Measurements from ENCODE around the gene ASPDH.

The ASPDH gene

GRCh38 chr19:50468818-50469217 is 44.9 kb downstream of the ASPDH start:
- Histone ChIP-seq H3K27me3 (replicated peaks in 2 of 5; ENCODE audit: control insufficient read depth in 4 of 5, insufficient read depth in 5 of 5, low read length in 4 of 5) (peaks cover 0 to 2% (median 0%) of the 10 kb centered on the region in 5 experiments), H3K4me3 (ENCODE audit: control insufficient read depth in 1 of 7, extremely low read depth in 1 of 7, insufficient read depth in 4 of 7, low read depth in 2 of 7, low read length in 6 of 7) (no peak overlapping the region), H3K36me3 (ENCODE audit: control insufficient read depth in 4 of 4, insufficient read depth in 4 of 4, low read length in 3 of 4) (no peaks in the 10 kb centered on the region), H3K4me1 (ENCODE audit: control extremely low read depth in 1 of 4, control insufficient read depth in 4 of 4, insufficient read depth in 4 of 4, low read length in 3 of 4) (no peaks in the 10 kb centered on the region), H3K27ac (ENCODE audit: insufficient read depth in 1 of 2, low read depth in 1 of 2, low read length in 2 of 2, poor library complexity in 1 of 2, severe bottlenecking in 2 of 2) (no peak overlapping the region), H3K9me3 (ENCODE audit: control extremely low read depth in 1 of 5, control insufficient read depth in 4 of 5, insufficient read depth in 2 of 5, low read depth in 1 of 5, low read length in 4 of 5) (no peaks in the 10 kb centered on the region)
- POLR2A ChIA-PET = no interaction called here
- DNase-seq = no peak
- CTCF ChIA-PET = no interaction called here
- 90% methylated on average over 6 of the region's 6 CpGs for WGBS (ENCODE audit: insufficient coverage)

- Histone ChIP-seq H3K9me3 (ENCODE audit: control extremely low read depth in 1 of 5, control insufficient read depth in 4 of 5, insufficient read depth in 2 of 5, low read depth in 1 of 5, low read length in 4 of 5) (no peaks in the 10 kb centered on the region), H3K36me3 (ENCODE audit: control insufficient read depth in 4 of 4, insufficient read depth in 4 of 4, low read length in 3 of 4) (no peaks in the 10 kb centered on the region), H3K4me1 (ENCODE audit: control extremely low read depth in 1 of 4, control insufficient read depth in 4 of 4, insufficient read depth in 4 of 4, low read length in 3 of 4) (no peaks in the 10 kb centered on the region), H3K27ac (ENCODE audit: insufficient read depth in 1 of 2, low read depth in 1 of 2, low read length in 2 of 2, poor library complexity in 1 of 2, severe bottlenecking in 2 of 2) (no peak overlapping the region), H3K4me3 (ENCODE audit: control insufficient read depth in 1 of 7, extremely low read depth in 1 of 7, insufficient read depth in 4 of 7, low read depth in 2 of 7, low read length in 6 of 7) (no peak overlapping the region), H3K27me3 (replicated peaks in 2 of 5; ENCODE audit: control insufficient read depth in 4 of 5, insufficient read depth in 5 of 5, low read length in 4 of 5) (peaks cover 0 to 2% (median 0%) of the 10 kb centered on the region in 5 experiments)
- WGBS (ENCODE audit: insufficient coverage) = 90% methylated on average over 15 of the region's 18 CpGs
- POLR2A ChIA-PET = no interaction called here
- CTCF ChIA-PET = no interaction called here
- DNase-seq = no peak
These were observed 46.1 kb downstream of the ASPDH start for GRCh38 chr19:50467566-50467965.

GRCh38 chr19:50466706-50467039 is 47.0 kb downstream of the ASPDH start:
- H3K27me3 ChIP-seq (replicated peaks in 2 of 5; ENCODE audit: control insufficient read depth in 4 of 5, insufficient read depth in 5 of 5, low read length in 4 of 5) = peaks cover 0 to 2% (median 0%) of the 10 kb centered on the region in 5 experiments
- no peak overlapping the region for H3K4me3 ChIP-seq (ENCODE audit: control insufficient read depth in 1 of 7, extremely low read depth in 1 of 7, insufficient read depth in 4 of 7, low read depth in 2 of 7, low read length in 6 of 7)
- no peaks in the 10 kb centered on the region for H3K4me1 ChIP-seq (ENCODE audit: control extremely low read depth in 1 of 4, control insufficient read depth in 4 of 4, insufficient read depth in 4 of 4, low read length in 3 of 4)
- H3K27ac ChIP-seq (ENCODE audit: insufficient read depth in 1 of 2, low read depth in 1 of 2, low read length in 2 of 2, poor library complexity in 1 of 2, severe bottlenecking in 2 of 2) = no peak overlapping the region
- no peaks in the 10 kb centered on the region for H3K36me3 ChIP-seq (ENCODE audit: control insufficient read depth in 4 of 4, insufficient read depth in 4 of 4, low read length in 3 of 4)
- no peak for DNase-seq
- CTCF ChIA-PET = interaction anchor here (0.9 to 1.0 kb wide), 2 partner anchors 8 to 70 kb away, joined by 3 to 5 read pairs; no protein-coding TSS in a partner anchor
- POLR2A ChIA-PET = interaction anchor here (0.7 kb wide), 1 partner anchor 18 kb away, joined by 3 read pairs; no protein-coding TSS in a partner anchor
- no peaks in the 10 kb centered on the region for H3K9me3 ChIP-seq (ENCODE audit: control extremely low read depth in 1 of 5, control insufficient read depth in 4 of 5, insufficient read depth in 2 of 5, low read depth in 1 of 5, low read length in 4 of 5)
- 98% methylated on average over 9 of the region's 11 CpGs for WGBS (ENCODE audit: insufficient coverage)

- 78% methylated on average over 28 of the region's 29 CpGs for WGBS (ENCODE audit: insufficient coverage)
- no peaks in the 10 kb centered on the region for H3K9me3 ChIP-seq (ENCODE audit: control extremely low read depth in 1 of 5, control insufficient read depth in 4 of 5, insufficient read depth in 2 of 5, low read depth in 1 of 5, low read length in 4 of 5)
- H3K27ac ChIP-seq (ENCODE audit: insufficient read depth in 1 of 2, low read depth in 1 of 2, low read length in 2 of 2, poor library complexity in 1 of 2, severe bottlenecking in 2 of 2) = no peak overlapping the region
- DNase-seq = peak in 1 of 3 donors; percentile 33
- no peaks in the 10 kb centered on the region for H3K36me3 ChIP-seq (ENCODE audit: control insufficient read depth in 4 of 4, insufficient read depth in 4 of 4, low read length in 3 of 4)
- H3K27me3 ChIP-seq (replicated peaks in 2 of 5; ENCODE audit: control insufficient read depth in 4 of 5, insufficient read depth in 5 of 5, low read length in 4 of 5) = peaks cover 0 to 2% (median 0%) of the 10 kb centered on the region in 5 experiments
- ChIA-PET CTCF (interaction anchor here (0.9 to 1.0 kb wide), 2 partner anchors 9 to 71 kb away, joined by 3 to 5 read pairs; no protein-coding TSS in a partner anchor), POLR2A (interaction anchor here (0.7 kb wide), 1 partner anchor 17 kb away, joined by 3 read pairs; no protein-coding TSS in a partner anchor)
- H3K4me3 ChIP-seq (ENCODE audit: control insufficient read depth in 1 of 7, extremely low read depth in 1 of 7, insufficient read depth in 4 of 7, low read depth in 2 of 7, low read length in 6 of 7) = no peak overlapping the region
- no peaks in the 10 kb centered on the region for H3K4me1 ChIP-seq (ENCODE audit: control extremely low read depth in 1 of 4, control insufficient read depth in 4 of 4, insufficient read depth in 4 of 4, low read length in 3 of 4)
These were observed 47.6 kb downstream of the ASPDH start for GRCh38 chr19:50465986-50466705.

- CTCF ChIA-PET = interaction anchor here (0.6 to 1.2 kb wide), 3 partner anchors 15 to 96 kb away, joined by 3 read pairs; no protein-coding TSS in a partner anchor
These were observed 48.7 kb downstream of the ASPDH start for GRCh38 chr19:50465000-50465399.

GRCh38 chr19:50464348-50464747 is 49.4 kb downstream of the ASPDH start:
- Histone ChIP-seq H3K4me3 (ENCODE audit: control insufficient read depth in 1 of 7, extremely low read depth in 1 of 7, insufficient read depth in 4 of 7, low read depth in 2 of 7, low read length in 6 of 7) (no peak overlapping the region), H3K9me3 (ENCODE audit: control extremely low read depth in 1 of 5, control insufficient read depth in 4 of 5, insufficient read depth in 2 of 5, low read depth in 1 of 5, low read length in 4 of 5) (no peaks in the 10 kb centered on the region), H3K4me1 (ENCODE audit: control extremely low read depth in 1 of 4, control insufficient read depth in 4 of 4, insufficient read depth in 4 of 4, low read length in 3 of 4) (no peaks in the 10 kb centered on the region), H3K27ac (ENCODE audit: insufficient read depth in 1 of 2, low read depth in 1 of 2, low read length in 2 of 2, poor library complexity in 1 of 2, severe bottlenecking in 2 of 2) (no peak overlapping the region), H3K27me3 (replicated peaks in 2 of 5; ENCODE audit: control insufficient read depth in 4 of 5, insufficient read depth in 5 of 5, low read length in 4 of 5) (peaks cover 0 to 6% (median 2%) of the 10 kb centered on the region in 5 experiments), H3K36me3 (ENCODE audit: control insufficient read depth in 4 of 4, insufficient read depth in 4 of 4, low read length in 3 of 4) (no peaks in the 10 kb centered on the region)
- POLR2A ChIA-PET = no interaction called here
- CTCF ChIA-PET = interaction anchor here (0.8 to 1.2 kb wide), 4 partner anchors 10 to 98 kb away, joined by 3 read pairs; no protein-coding TSS in a partner anchor
- 93% methylated on average over 19 of the region's 19 CpGs for WGBS (ENCODE audit: insufficient coverage)
- no peak for DNase-seq

More at GRCh38 chr19:50465000-50465399, 48.7 kb downstream of the ASPDH start:
- H3K4me1 ChIP-seq (ENCODE audit: control extremely low read depth in 1 of 4, control insufficient read depth in 4 of 4, insufficient read depth in 4 of 4, low read length in 3 of 4) = no peaks in the 10 kb centered on the region
- H3K27me3 ChIP-seq (replicated peaks in 2 of 5; ENCODE audit: control insufficient read depth in 4 of 5, insufficient read depth in 5 of 5, low read length in 4 of 5) = peaks cover 0 to 4% (median 1%) of the 10 kb centered on the region in 5 experiments
- POLR2A ChIA-PET = no interaction called here
- no peak overlapping the region for H3K27ac ChIP-seq (ENCODE audit: insufficient read depth in 1 of 2, low read depth in 1 of 2, low read length in 2 of 2, poor library complexity in 1 of 2, severe bottlenecking in 2 of 2)
- WGBS (ENCODE audit: insufficient coverage) = 91% methylated on average over 13 of the region's 13 CpGs
- H3K36me3 ChIP-seq (ENCODE audit: control insufficient read depth in 4 of 4, insufficient read depth in 4 of 4, low read length in 3 of 4) = no peaks in the 10 kb centered on the region
- H3K9me3 ChIP-seq (ENCODE audit: control extremely low read depth in 1 of 5, control insufficient read depth in 4 of 5, insufficient read depth in 2 of 5, low read depth in 1 of 5, low read length in 4 of 5) = no peaks in the 10 kb centered on the region
- H3K4me3 ChIP-seq (ENCODE audit: control insufficient read depth in 1 of 7, extremely low read depth in 1 of 7, insufficient read depth in 4 of 7, low read depth in 2 of 7, low read length in 6 of 7) = no peak overlapping the region
- DNase-seq = no peak

- ChIA-PET POLR2A (no interaction called here), CTCF (interaction anchor here (0.8 to 3.9 kb wide), 8 partner anchors 12 to 106 kb away, joined by 3 to 25 read pairs (median 4); no protein-coding TSS in a partner anchor)
- Histone ChIP-seq H3K27ac (ENCODE audit: insufficient read depth in 1 of 2, low read depth in 1 of 2, low read length in 2 of 2, poor library complexity in 1 of 2, severe bottlenecking in 2 of 2) (no peak overlapping the region), H3K9me3 (ENCODE audit: control extremely low read depth in 1 of 5, control insufficient read depth in 4 of 5, insufficient read depth in 2 of 5, low read depth in 1 of 5, low read length in 4 of 5) (no peaks in the 10 kb centered on the region), H3K4me1 (ENCODE audit: control extremely low read depth in 1 of 4, control insufficient read depth in 4 of 4, insufficient read depth in 4 of 4, low read length in 3 of 4) (no peaks in the 10 kb centered on the region), H3K27me3 (replicated peaks in 2 of 5; ENCODE audit: control insufficient read depth in 4 of 5, insufficient read depth in 5 of 5, low read length in 4 of 5) (peaks cover 0 to 20% (median 2%) of the 10 kb centered on the region in 5 experiments), H3K36me3 (ENCODE audit: control insufficient read depth in 4 of 4, insufficient read depth in 4 of 4, low read length in 3 of 4) (no peaks in the 10 kb centered on the region), H3K4me3 (ENCODE audit: control insufficient read depth in 1 of 7, extremely low read depth in 1 of 7, insufficient read depth in 4 of 7, low read depth in 2 of 7, low read length in 6 of 7) (no peak overlapping the region)
- no peak for DNase-seq
- WGBS (ENCODE audit: insufficient coverage) = 85% methylated on average over 6 of the region's 7 CpGs
These were observed 50.7 kb downstream of the ASPDH start for GRCh38 chr19:50462970-50463369.

All from common myeloid progenitor, CD34-positive (primary cell).